Stimulated activated effector memory CD8-positive, alpha-beta T cell treated with anti-CD3 and anti-CD28 coated beads, Interleukin-12 subunit alpha, Interleukin-12 subunit beta, amount 100 ng/mL, for 72 hours (primary cell): ENCODE results near the gene CCDC194.

Source experiments
- ATAC-seq: fragments of 150-1000 bp; cut with Tn5 transposase; 2 replicates; pipeline ENCODE4 v1.10.0; 2021
- DNase-seq, 2 donors: peaks; one replicate each; pipeline ENCODE4 v3.0.0; 2021 to 2022; ENCODE audit warnings: low spot score in 2 of 2
- H3K27ac Mint-ChIP-seq: one replicate; pipeline ENCODE4 v1.8.0; 2022; ENCODE audit warnings: mild to moderate bottlenecking, mixed read lengths
- H3K36me3 Mint-ChIP-seq: one replicate; pipeline ENCODE4 v1.8.0; 2022; ENCODE audit warnings: mild to moderate bottlenecking, mixed read lengths
- H3K4me1 Mint-ChIP-seq: one replicate; pipeline ENCODE4 v1.8.0; 2022; ENCODE audit warnings: mixed read lengths
- H3K4me3 Mint-ChIP-seq: one replicate; pipeline ENCODE4 v1.8.0; 2022; ENCODE audit warnings: mild to moderate bottlenecking, mixed read lengths
- H3K9me3 Mint-ChIP-seq: one replicate; pipeline ENCODE4 v1.8.0; 2022; ENCODE audit warnings: mixed read lengths

Gene CCDC194, protein sequence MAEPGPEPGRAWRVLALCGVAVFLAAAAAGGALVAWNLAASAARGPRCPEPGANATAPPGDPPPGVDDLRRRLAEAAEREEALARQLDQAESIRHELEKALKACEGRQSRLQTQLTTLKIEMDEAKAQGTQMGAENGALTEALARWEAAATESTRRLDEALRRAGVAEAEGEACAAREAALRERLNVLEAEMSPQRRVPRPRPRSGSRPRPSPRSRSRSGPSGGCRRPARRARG

DNA sequence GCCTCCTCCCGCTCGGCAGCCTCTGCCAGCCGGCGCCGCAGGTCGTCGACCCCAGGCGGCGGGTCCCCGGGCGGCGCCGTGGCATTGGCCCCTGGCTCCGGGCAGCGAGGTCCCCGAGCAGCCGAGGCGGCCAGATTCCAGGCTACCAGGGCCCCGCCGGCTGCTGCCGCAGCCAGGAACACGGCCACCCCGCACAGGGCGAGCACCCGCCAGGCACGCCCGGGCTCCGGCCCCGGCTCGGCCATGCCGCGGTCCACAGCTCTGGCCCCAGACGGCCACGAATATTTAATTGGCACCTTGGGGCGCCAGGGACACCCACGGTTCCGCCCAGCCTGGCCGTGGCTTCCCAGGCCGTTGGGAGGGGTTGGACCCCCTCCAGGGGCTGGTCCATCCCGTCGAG lies at the start of gene CCDC194:
TSS of gene CCDC194 (minus strand) at position 283 of the 400 bp plus-strand sequence. CDS start at position 245, 38 bp downstream.
- H3K9me3 Mint-ChIP-seq, result no peaks in the 10 kb centered on the region
- DNase-seq, result no peak
- H3K27ac Mint-ChIP-seq, result peak within 1 kb of the TSS; percentile 12
- ATAC-seq, result no peak
- H3K4me3 Mint-ChIP-seq, result no peak within 1 kb of the TSS
- H3K36me3 Mint-ChIP-seq, result peaks cover 33% of the 10 kb centered on the region
- peaks cover 21% of the 10 kb centered on the region for H3K4me1 Mint-ChIP-seq

DNA sequence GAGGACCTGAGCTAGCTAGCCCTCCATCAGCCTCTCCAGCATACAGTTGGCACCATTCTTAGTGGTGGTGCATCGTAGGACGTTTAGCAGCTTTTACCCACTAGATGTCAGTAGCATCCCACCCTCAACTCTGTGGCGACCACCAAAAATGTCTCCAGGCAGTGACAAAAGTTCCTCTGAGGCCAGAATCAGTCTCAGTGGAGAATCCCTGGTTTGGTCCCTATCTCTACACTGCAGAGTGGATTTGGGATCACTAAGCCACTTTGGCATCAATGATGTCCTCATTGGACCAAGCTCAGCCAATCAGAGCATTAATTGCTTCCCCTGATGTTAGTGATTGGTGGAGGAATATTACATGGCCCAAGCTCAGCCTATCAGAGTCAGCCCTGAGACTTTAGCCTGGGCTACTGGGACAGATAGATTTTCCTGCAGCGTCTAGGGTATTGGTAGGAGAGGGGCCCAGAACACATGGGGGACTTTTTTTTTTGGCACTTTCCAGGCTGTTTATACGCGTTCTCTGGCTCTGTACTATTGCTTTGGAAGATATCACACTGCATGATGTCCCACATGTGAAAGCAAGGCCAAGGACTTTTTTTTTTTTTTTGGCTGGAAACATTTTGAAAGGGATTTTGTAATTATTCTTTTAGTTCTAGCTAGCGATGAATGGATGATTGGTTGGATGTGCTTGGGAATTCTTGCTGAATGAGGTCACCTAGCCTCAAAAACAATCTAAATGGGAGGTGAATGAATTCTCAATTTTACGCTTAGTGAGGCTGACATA lies 47.4 kb upstream of the CCDC194 start:
- Mint-ChIP-seq H3K9me3 (no peaks in the 10 kb centered on the region), H3K4me3 (no peak overlapping the region), H3K4me1 (no peaks in the 10 kb centered on the region), H3K27ac (no peak overlapping the region), H3K36me3 (no peaks in the 10 kb centered on the region)
- DNase-seq (no peak), ATAC-seq (peak; percentile 65)

DNA sequence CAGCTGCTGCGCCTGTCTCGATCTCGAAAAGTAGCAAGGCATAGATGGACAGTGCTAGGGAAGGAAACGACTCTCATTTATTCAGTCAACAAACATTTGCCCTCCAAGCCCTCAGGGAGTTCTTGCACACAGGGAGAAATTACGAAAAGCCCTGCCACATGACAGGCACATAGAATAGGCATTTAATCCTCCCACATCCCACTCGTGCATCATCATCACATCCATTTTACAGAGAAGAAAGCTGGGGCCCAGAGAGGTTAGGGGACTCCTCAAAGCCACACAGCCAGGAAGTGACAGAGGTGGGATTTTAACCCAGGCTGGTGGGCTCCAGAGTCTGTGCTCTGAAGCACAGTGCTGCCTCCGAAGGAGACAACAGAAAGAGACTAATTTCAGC lies 42.9 kb upstream of the CCDC194 start:
- Mint-ChIP-seq H3K4me1 (no peaks in the 10 kb centered on the region), H3K36me3 (no peaks in the 10 kb centered on the region), H3K27ac (no peak overlapping the region), H3K9me3 (no peaks in the 10 kb centered on the region), H3K4me3 (no peak overlapping the region)
- ATAC-seq (no peak), DNase-seq (no peak)

DNA sequence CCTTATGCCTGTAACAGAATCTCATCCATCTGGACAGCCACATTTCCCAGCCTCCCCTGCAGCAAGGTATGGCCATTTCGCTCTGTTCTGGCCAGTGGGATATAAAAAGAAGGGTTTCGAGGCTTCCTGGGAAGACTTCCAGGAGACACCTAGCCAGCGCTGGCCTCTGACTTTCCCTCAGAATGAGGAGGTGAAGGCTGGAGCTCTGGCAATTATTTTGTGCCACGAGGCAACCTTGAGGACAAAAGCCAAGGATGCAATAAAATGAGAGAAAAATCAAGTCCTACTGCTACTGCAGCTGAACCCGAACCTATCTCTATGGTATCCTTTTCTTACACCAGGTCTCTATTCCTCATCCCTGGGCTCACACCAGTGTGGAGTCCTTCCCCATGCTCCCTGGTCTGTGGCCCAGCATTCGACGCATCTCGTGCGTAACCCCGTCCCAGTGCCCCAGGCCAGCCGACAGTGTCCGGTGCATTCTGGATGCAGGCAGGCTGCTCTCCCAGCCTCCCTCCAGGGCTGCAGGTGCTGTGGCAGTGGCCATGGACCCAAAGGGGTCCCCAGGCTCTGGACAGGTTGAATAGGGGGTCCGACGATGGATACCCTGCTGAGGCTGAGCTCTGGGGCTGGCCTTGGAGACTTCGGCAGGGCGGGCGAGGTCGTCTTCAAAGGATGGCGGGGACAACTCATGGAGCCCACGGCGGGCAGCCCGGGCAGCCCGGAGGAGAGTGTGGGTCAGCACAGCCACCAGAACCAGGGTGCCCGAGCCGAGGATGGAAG lies 42.3 kb upstream of the CCDC194 start:
- H3K4me3 Mint-ChIP-seq, result no peak overlapping the region
- H3K27ac Mint-ChIP-seq, result no peak overlapping the region
- no peak for DNase-seq
- ATAC-seq, result no peak
- no peaks in the 10 kb centered on the region for H3K4me1 Mint-ChIP-seq
- no peaks in the 10 kb centered on the region for H3K36me3 Mint-ChIP-seq
- H3K9me3 Mint-ChIP-seq, result no peaks in the 10 kb centered on the region

DNA sequence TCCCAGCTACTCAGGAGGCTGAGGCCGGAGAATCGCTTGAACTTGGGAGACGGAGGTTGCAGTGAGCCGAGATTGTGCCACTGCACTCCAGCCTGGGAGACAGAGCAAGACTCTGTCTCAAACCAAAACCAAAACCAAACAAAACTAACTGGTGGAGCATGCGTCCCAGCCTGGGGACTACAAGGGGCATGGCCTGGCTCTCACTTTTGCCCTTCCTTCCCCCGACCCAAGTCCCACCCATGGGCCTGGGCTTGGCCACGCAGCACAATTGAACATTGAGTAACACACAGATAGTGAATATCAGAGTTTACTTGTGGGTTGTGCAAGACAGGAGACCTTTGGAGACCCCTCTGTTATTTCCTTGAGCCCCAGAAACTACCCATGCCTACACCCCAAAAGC lies 41.2 kb upstream of the CCDC194 start:
- H3K4me1 Mint-ChIP-seq, result no peaks in the 10 kb centered on the region
- no peaks in the 10 kb centered on the region for H3K36me3 Mint-ChIP-seq
- DNase-seq, result no peak
- no peak overlapping the region for H3K4me3 Mint-ChIP-seq
- no peak for ATAC-seq
- H3K9me3 Mint-ChIP-seq, result no peaks in the 10 kb centered on the region
- H3K27ac Mint-ChIP-seq, result no peak overlapping the region

DNA sequence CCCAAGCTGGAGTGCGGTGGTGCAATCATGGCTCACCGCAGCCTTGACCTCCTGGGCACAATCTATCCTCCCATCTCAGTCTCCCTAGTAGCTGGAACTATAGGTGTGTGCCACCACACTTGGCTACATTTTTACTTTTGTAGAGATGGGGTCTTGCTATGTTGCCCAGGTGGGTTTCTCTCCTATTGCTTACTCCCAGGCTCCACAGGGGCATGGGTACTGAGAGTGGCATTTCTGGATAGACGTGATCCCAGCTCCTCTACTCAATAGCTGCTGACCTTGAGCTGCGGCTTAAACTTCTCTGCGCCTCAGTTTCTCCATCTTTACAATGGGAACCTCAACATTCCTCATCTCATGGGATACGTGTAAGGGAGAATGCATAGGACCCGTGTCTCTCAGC lies 37.4 kb upstream of the CCDC194 start:
- DNase-seq (no peak), ATAC-seq (no peak)
- Mint-ChIP-seq H3K27ac (no peak overlapping the region), H3K4me3 (no peak overlapping the region), H3K4me1 (no peaks in the 10 kb centered on the region), H3K9me3 (no peaks in the 10 kb centered on the region), H3K36me3 (no peaks in the 10 kb centered on the region)

DNA sequence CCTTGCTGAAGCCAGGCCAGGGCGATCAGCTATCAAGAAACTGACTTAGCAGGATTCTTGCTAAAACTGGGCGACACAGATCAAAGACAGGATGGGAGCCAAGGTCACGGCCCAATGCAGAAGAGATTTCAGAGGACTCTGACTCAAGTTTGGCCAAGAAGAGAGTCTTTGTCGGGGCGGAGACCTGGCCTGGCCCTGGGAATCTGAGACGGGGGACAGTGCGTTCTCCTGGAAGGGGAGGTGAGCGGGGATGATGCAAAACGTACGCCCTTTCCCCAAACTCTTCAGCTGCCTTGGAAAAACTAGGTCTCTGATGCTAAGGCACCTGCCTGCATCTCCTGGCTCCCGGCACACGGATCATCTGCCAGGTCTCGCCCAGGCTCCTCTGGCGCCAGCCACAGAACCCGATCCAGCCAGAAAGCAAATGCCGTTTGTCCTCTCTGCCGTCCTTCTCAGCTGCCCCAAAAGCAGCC lies 35.7 kb upstream of the CCDC194 start:
- H3K27ac Mint-ChIP-seq, result no peak overlapping the region
- no peaks in the 10 kb centered on the region for H3K4me1 Mint-ChIP-seq
- H3K4me3 Mint-ChIP-seq, result no peak overlapping the region
- DNase-seq (no peak), ATAC-seq (no peak)
- H3K36me3 Mint-ChIP-seq, result no peaks in the 10 kb centered on the region
- no peaks in the 10 kb centered on the region for H3K9me3 Mint-ChIP-seq

DNA sequence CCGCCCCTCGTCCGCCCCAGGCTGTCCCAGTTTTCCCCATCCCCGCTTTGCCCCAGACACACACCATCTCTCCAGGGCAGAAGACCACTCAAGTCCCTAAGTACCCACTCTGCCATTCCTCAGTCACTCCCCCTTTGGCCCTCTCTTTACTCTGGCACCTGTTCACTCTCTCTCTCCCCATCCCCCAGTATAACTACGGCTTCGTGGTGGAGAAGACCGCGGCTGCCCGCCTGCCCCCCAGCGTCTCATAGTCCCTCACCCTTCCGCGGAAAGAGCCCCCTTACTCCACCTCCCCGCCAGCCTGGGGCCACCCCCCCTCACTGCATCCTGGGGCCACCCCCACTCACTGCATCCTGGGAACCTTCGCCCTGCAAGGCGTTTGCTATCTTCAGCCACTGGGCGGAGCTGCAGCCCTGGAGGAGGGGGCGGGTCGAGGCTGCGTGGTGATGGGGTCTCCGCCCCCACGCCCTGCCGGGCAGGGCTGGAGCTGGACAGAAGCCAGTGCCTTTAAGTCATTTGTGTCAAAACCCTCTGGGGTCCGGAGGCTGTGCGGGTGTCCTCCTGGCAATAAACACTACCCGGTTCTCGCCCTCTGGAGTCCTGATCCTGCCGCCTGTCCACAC lies 30.9 kb upstream of the CCDC194 start:
- no peak for DNase-seq
- ATAC-seq, result peak; percentile 42
- H3K27ac Mint-ChIP-seq, result no peak overlapping the region

DNA sequence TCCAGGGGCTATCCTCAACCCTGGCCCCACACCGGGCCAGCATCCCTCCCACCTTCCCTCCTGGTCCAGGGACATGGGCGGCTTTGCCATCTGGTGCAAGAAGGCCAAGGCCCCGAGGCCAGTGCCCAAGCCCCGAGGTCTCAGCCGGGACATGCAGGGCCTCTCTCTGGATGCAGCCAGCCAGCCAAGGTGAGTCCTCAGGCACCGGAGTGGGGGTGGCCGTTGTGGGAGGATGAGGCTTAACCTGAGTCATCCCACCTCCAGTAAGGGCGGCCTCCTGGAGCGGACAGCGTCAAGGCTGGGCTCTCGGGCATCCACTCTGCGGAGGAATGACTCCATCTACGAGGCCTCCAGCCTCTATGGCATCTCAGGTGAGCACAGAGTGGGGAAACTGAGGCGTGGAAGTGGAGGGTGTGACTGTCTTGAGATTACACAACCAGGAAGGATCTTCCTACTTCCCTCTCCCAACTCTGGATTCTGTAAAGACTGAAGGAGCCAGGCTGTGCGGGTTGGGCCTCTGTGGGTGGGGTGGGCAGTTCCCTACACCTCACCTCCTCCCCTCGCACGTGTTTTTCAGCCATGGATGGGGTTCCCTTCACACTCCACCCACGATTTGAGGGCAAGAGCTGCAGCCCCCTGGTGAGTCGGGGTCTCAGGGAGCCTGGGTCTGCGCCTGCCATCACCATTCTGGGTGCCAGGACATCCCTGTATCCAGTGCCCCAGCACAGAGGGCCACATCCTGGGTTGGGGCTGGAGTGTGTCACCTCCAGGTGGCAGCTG lies 29.6 kb upstream of the CCDC194 start:
- Mint-ChIP-seq H3K27ac (peak overlapping the region; percentile 53), H3K36me3 (peaks cover 8% of the 10 kb centered on the region), H3K9me3 (no peaks in the 10 kb centered on the region), H3K4me3 (no peak overlapping the region), H3K4me1 (peaks cover 30% of the 10 kb centered on the region)
- no peak for DNase-seq
- no peak for ATAC-seq

More for the DNA sequence above, 30.9 kb upstream of the CCDC194 start:
- Mint-ChIP-seq H3K36me3 (peaks cover 8% of the 10 kb centered on the region), H3K4me3 (no peak overlapping the region), H3K9me3 (no peaks in the 10 kb centered on the region), H3K4me1 (peaks cover 20% of the 10 kb centered on the region)

DNA sequence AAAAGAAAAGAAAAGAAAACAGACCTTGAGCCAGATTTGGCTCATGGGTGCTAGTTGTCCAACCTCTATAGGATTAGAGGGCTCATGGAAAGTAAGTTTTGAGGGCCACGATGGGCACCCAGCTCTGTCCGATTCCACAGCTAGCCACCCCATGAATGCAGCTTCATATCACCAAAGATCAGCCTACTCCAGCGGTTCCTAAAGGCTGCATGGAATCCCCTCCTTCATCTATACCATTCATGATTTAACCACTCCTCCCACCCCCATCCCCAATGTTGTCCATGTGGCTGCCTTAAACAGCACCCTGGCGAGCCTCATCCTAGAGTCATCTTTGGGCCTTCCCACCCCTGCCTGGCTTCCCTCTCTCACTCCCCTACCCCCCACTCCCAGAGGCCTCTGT lies 27.9 kb upstream of the CCDC194 start:
- no peak for DNase-seq
- no peak overlapping the region for H3K27ac Mint-ChIP-seq
- no peak for ATAC-seq
- H3K4me1 Mint-ChIP-seq, result peaks cover 32% of the 10 kb centered on the region
- peaks cover 11% of the 10 kb centered on the region for H3K36me3 Mint-ChIP-seq
- H3K9me3 Mint-ChIP-seq, result no peaks in the 10 kb centered on the region
- peak overlapping the region; percentile 2 for H3K4me3 Mint-ChIP-seq

DNA sequence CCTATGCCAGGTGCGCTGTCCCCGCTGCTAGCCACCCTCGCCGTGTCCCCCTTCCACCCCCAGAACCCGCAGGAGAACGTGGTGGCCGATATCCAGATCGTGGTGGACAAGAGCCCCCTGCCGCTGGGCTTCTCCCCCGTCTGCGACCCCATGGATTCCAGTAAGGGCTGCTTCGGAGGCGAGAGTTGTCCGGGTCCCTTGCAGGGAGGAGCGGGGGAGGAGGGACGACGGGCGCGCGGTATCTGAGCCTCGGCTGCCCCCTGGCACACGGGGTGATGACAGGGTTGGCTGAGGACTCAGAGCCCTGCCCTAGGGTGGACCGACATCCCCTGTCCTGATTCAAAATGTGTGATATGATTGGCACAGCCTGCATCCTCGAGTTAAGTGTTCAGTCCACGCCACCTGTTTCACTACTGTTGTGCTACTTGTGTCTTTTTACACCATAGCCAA lies 26.5 kb upstream of the CCDC194 start:
- Mint-ChIP-seq H3K4me1 (peaks cover 36% of the 10 kb centered on the region), H3K36me3 (peaks cover 21% of the 10 kb centered on the region), H3K4me3 (peak overlapping the region; percentile 89), H3K27ac (peak overlapping the region; percentile 87), H3K9me3 (no peaks in the 10 kb centered on the region)
- ATAC-seq, result peak; percentile 58
- peak; percentile 17 to 70 for DNase-seq

DNA sequence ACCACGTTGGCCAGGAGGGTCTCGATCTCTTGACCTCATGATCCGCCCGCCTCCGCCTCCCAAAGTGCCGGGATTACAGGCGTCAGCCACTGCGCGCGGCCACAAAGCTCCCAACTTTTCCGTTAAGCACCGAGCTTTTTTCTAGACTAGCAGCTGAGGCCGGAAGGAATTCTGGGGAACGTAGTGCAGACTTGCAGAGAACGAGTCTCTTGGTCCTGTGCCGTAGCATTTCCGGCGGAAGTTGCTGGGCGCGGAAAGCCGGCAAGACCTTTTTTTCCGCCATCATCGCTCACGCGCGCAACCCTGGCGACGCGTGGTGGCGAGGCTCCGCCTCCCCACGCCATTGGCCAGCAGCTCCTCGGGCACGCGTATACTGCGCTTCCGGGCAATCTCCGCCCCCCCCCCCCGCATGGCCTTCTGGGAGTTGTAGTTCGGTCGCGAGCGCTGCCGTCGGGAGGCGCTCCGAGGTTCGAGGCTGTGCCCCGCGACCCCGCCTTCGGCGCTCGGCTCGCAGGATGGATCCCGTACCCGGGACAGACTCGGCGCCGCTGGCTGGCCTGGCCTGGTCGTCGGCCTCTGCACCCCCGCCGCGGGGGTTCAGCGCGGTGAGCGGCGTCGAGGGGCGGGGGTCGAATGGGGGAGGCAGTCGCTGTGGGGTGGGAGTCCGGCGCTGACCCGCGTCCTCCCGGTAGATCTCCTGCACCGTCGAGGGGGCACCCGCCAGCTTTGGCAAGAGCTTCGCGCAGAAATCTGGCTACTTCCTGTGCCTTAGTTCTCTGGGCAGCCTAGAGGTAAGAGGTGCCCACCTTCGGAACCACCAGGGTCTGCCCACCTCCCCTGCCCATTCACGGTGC lies 25.9 kb upstream of the CCDC194 start, which contains the start of gene MVB12A:
TSS of gene MVB12A (plus strand) at position 427 of the 854 bp plus-strand sequence. CDS start at position 516, 89 bp downstream.
- Mint-ChIP-seq H3K27ac (peak within 1 kb of the TSS; percentile 89), H3K36me3 (peaks cover 27% of the 10 kb centered on the region), H3K4me3 (peak within 1 kb of the TSS; percentile 89), H3K9me3 (no peaks in the 10 kb centered on the region), H3K4me1 (peaks cover 36% of the 10 kb centered on the region)
- DNase-seq, result peak; percentile 86 to 95
- peak; percentile 95 for ATAC-seq

DNA sequence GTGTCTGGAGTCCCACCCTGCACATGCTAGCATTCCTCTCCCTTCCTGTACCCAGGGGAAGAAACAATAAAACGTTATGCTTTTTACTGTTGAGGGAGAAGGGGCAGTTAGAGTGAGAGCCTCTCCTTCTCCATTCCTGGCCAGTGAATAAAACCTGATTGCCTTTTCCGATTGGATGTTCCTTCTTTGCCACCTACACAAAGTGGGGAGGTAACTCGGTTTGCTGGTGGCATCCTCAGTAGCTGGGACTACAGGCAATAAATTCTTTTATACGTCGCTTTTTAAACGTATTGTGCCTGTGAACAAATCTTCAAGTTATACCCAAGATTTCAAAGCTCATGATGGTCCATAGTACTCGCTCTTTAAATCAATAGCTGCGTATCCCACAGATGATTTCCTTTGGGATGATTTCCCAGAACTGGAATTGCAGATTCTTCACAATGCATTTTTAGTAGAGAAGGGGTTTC lies 25.2 kb upstream of the CCDC194 start:
- DNase-seq, result no peak
- Mint-ChIP-seq H3K4me3 (peak overlapping the region; percentile 89), H3K9me3 (no peaks in the 10 kb centered on the region), H3K27ac (peak overlapping the region; percentile 89), H3K4me1 (peaks cover 33% of the 10 kb centered on the region), H3K36me3 (peaks cover 34% of the 10 kb centered on the region)
- ATAC-seq, result no peak
